DND-41 (cell line): ENCODE measurements around the gene TMEM145.

ENCODE experiments used
- ATAC-seq: fragments of 200-7000 bp; cut with Tn5 transposase; 3 replicates; pipeline ENCODE4 v1.9.1; 2021; ENCODE audit warnings: low read depth; ENCODE audit not compliant: insufficient read depth
- DNase-seq: peaks from one replicate; pipeline ENCODE4 v3.0.0-alpha.2; 2020
- H2AFZ ChIP-seq: 2 replicates; pipeline ENCODE4 v1.6.0; 2012; ENCODE audit warnings: low read depth, low read length
- H3K27ac ChIP-seq: 2 replicates; pipeline ENCODE4 v1.5.1; 2012; ENCODE audit warnings: low read length, inconsistent platforms
- H3K27me3 ChIP-seq: fragments of 200-600 bp; sonication (generic); 2 replicates; pipeline ENCODE4 v1.6.0; 2012; ENCODE audit warnings: low read length, mild to moderate bottlenecking, inconsistent platforms; ENCODE audit not compliant: insufficient read depth, poor library complexity
- H3K36me3 ChIP-seq: 2 replicates; pipeline ENCODE4 v1.5.1; 2012; ENCODE audit warnings: low read length, inconsistent platforms; ENCODE audit not compliant: insufficient read depth
- H3K4me1 ChIP-seq: 2 replicates; pipeline ENCODE4 v1.5.1; 2012; ENCODE audit warnings: mild to moderate bottlenecking, low read length; ENCODE audit not compliant: insufficient read depth
- H3K4me2 ChIP-seq: 2 replicates; pipeline ENCODE4 v1.6.0; 2012; ENCODE audit warnings: mild to moderate bottlenecking, moderate library complexity, low read length, inconsistent platforms; ENCODE audit not compliant: insufficient read depth
- H3K4me3 ChIP-seq, 2 experiments: fragments of 200-600 bp in 1 of 2; shearing (Covaris generic) in 1 of 2; 2 replicates each; pipeline ENCODE4 v1.5.1; 2012 to 2016; ENCODE audit warnings: inconsistent platforms in 2 of 2, low read length in 2 of 2, mild to moderate bottlenecking in 2 of 2, low read depth in 1 of 2, moderate library complexity in 1 of 2
- H3K79me2 ChIP-seq: 2 replicates; pipeline ENCODE4 v1.6.0; 2012; ENCODE audit warnings: low read length, inconsistent platforms; ENCODE audit not compliant: insufficient read depth
- H3K9ac ChIP-seq: 2 replicates; pipeline ENCODE4 v1.6.0; 2012; ENCODE audit warnings: low read depth, mild to moderate bottlenecking, inconsistent platforms, low read length, moderate library complexity
- H3K9me3 ChIP-seq: 2 replicates; pipeline ENCODE4 v1.5.1; 2012; ENCODE audit warnings: low read length, moderate library complexity, mild to moderate bottlenecking, inconsistent platforms; ENCODE audit not compliant: insufficient read depth, severe bottlenecking
- H4K20me1 ChIP-seq: 2 replicates; pipeline ENCODE4 v1.6.0; 2012; ENCODE audit warnings: low read length; ENCODE audit not compliant: insufficient read depth
- EZH2 ChIP-seq: IDR thresholded peaks from 3 replicates; pipeline ENCODE4 v1.6.1; 2012; ENCODE audit warnings: borderline replicate concordance, low read depth, mild to moderate bottlenecking, moderate library complexity, low read length, inconsistent platforms; ENCODE audit not compliant: severe bottlenecking
- TF ChIP-seq, protein P1 (sequence below): IDR thresholded peaks from 2 replicates; pipeline ENCODE4 v1.5.1; 2012; ENCODE audit warnings: borderline replicate concordance, low read length, moderate library complexity, mild to moderate bottlenecking; ENCODE audit not compliant: poor library complexity, severe bottlenecking; ENCODE audit errors: extremely low read depth

The TMEM145 gene

DNA sequence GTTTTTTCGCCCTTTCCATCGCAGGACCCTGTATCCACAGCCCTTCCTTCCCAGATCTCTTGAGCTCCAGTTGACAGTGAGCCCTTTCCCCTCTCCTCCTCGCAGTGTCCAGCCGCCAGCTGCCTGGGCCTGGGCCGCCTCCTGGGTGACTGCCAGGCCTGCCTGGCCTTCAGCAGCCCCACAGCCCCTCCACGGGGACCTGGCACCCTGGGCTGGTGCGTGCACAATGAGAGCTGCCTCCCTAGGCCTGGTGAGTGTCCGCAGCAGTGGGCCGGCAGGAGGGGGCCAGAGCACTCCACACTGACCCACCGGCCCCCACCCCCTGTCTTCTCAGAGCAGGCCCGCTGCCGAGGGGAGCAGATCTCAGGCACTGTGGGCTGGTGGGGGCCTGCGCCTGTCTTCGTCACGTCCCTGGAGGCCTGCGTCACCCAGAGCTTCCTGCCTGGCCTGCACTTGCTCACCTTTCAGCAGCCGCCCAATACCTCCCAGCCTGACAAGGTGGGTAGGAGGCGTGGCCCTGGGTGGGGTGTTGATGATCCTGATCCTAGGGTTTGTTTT, 31.3 kb downstream of the TMEM145 start:
- no peak for TF ChIP-seq EZH2
- TF ChIP-seq, protein P1, sequence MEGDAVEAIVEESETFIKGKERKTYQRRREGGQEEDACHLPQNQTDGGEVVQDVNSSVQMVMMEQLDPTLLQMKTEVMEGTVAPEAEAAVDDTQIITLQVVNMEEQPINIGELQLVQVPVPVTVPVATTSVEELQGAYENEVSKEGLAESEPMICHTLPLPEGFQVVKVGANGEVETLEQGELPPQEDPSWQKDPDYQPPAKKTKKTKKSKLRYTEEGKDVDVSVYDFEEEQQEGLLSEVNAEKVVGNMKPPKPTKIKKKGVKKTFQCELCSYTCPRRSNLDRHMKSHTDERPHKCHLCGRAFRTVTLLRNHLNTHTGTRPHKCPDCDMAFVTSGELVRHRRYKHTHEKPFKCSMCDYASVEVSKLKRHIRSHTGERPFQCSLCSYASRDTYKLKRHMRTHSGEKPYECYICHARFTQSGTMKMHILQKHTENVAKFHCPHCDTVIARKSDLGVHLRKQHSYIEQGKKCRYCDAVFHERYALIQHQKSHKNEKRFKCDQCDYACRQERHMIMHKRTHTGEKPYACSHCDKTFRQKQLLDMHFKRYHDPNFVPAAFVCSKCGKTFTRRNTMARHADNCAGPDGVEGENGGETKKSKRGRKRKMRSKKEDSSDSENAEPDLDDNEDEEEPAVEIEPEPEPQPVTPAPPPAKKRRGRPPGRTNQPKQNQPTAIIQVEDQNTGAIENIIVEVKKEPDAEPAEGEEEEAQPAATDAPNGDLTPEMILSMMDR, result no peak

DNA sequence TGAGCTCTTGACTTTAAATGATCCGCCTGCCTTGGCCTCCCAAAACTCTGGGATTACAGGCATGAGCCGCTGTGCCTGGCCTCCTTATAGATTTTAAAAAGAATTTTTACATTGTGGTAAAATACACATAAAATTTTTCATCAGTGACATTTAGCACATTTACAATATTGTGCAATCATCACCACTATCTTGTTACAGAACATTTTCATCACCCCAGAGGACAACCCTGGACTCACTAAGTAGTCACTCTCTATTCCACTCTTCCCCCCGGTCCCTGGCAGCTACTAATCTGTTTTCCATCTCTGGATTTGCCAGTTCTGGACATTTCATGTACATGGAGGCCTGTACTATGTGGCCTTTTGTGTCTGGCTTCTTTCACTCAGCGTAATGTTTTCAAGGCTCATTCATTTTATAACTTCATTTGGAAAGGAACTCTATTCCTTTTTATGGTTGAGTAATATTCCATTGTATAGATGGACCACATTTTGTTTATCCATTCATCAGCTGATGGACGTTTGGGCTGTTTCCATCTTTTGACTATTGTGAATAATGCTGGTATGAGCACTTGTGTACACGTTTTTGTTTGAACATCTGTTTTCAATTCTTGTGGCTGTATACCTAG, 32.2 kb downstream of the TMEM145 start:
- no peak for DNase-seq
- no peak for TF ChIP-seq EZH2
- TF ChIP-seq, protein P1, result no peak
- H3K4me3 ChIP-seq, result no peak overlapping the region

More for the DNA sequence above, 31.3 kb downstream of the TMEM145 start:
- no peak overlapping the region for H2AFZ ChIP-seq
- H3K9ac ChIP-seq, result no peak overlapping the region
- no peaks in the 10 kb centered on the region for H3K27me3 ChIP-seq
- peaks cover 19% of the 10 kb centered on the region for H3K36me3 ChIP-seq
- H4K20me1 ChIP-seq, result 0 out of 2 replicates have a peak, but pooled peaks cover 2% of the 10 kb centered on the region
- H3K79me2 ChIP-seq, result no peaks in the 10 kb centered on the region
- no peak overlapping the region for H3K4me2 ChIP-seq
- H3K9me3 ChIP-seq, result no peaks in the 10 kb centered on the region
- ATAC-seq (no peak), DNase-seq (no peak)
- H3K4me1 ChIP-seq, result no peaks in the 10 kb centered on the region
- H3K4me3 ChIP-seq, result no peak overlapping the region
- no peak overlapping the region for H3K27ac ChIP-seq

DNA sequence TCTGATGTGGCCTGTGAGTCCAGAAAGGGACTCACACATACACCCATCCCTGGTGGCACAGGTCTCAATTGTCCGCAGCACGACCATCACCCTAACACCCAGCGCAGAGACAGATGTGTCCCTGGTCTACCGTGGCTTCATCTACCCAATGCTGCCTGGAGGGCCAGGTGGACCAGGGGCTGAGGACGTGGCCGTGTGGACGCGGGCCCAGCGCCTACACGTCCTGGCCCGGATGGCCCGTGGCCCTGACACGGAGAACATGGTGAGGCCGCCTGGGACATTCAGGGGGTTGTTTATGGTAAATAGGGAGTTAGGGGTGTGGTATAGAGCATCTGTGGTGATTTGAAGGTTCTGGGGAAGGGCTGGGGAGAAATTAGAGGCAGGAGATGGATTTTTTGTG, 35.1 kb downstream of the TMEM145 start:
- no peak overlapping the region for H3K4me3 ChIP-seq
- H3K4me2 ChIP-seq, result no peak overlapping the region
- no peaks in the 10 kb centered on the region for H3K4me1 ChIP-seq
- peaks cover 20% of the 10 kb centered on the region for H3K36me3 ChIP-seq
- H2AFZ ChIP-seq, result no peak overlapping the region
- DNase-seq (no peak), ATAC-seq (no peak)
- H3K79me2 ChIP-seq, result no peaks in the 10 kb centered on the region
- TF ChIP-seq, protein P1, result no peak
- no peak for TF ChIP-seq EZH2
- H4K20me1 ChIP-seq, result 0 out of 2 replicates have a peak, but pooled peaks cover 2% of the 10 kb centered on the region
- H3K27me3 ChIP-seq, result no peaks in the 10 kb centered on the region
- no peak overlapping the region for H3K27ac ChIP-seq
- H3K9me3 ChIP-seq, result no peaks in the 10 kb centered on the region
- no peak overlapping the region for H3K9ac ChIP-seq

More for the DNA sequence above, 32.2 kb downstream of the TMEM145 start:
- Histone ChIP-seq H3K4me2 (no peak overlapping the region), H3K36me3 (peaks cover 19% of the 10 kb centered on the region), H2AFZ (no peak overlapping the region), H3K27me3 (no peaks in the 10 kb centered on the region), H4K20me1 (0 out of 2 replicates have a peak, but pooled peaks cover 2% of the 10 kb centered on the region), H3K9ac (no peak overlapping the region), H3K79me2 (no peaks in the 10 kb centered on the region), H3K4me1 (no peaks in the 10 kb centered on the region), H3K9me3 (no peaks in the 10 kb centered on the region), H3K27ac (no peak overlapping the region)
- no peak for ATAC-seq
